PFSK-1 (cell line): ENCODE data around the gene IGF1R.

Experiments
- POLR2AphosphoS5 ChIP-seq: IDR thresholded peaks from 2 replicates; pipeline ENCODE4 v1.6.1; 2012; ENCODE audit warnings: low read depth, mild to moderate bottlenecking, control low read depth, low read length, moderate library complexity
- TAF1 ChIP-seq: IDR thresholded peaks from 2 replicates; pipeline ENCODE4 v1.6.1; 2012; ENCODE audit warnings: low read length, control low read depth, borderline replicate concordance; ENCODE audit not compliant: insufficient read depth

DNA sequence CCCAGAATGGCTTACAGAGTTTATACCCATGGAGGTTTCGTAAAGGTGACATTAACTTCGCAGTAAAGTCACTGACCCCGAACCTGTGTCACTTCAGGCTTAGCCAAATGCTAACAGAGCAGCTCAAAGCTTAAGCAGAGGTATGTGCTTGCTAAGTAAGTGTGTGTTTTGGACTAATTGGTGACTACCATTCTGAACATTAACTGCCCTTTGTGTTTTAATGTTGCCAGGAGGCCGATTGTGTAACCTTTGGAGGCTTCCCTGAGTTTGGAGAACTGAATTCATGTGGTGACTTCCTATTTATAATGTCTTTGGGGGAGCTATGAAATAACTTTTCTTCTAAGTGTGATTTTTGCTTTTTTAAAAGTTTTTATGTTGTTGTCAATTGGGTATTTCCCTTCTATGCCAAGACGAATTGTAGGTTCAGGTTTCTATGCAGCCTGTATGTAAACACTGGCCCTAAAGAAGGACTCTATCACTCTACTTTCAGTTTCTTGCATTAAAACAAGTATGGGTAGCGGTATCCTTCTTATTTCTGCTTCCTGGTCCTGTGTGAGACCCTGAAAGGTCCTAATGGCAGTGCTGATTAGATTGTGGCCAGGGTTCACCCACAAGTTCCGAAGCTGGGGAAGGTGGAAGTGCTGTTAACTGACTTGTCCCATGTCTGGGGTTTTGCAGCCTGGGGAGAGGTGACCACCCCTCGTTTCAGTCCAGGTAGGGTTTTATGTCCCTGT lies 86.3 kb downstream of the IGF1R start:
- TF ChIP-seq TAF1 (no peak), POLR2AphosphoS5 (no peak)
